NCI-H2196 (cell line): Measurements from ENCODE around the gene SETD6.
"Not testable (repeated sequence)": the region's sequence is repeated elsewhere in the genome, so short reads cannot be mapped to it uniquely, and the experiment has no call there.

Source experiments
- DNase-seq: peaks from one replicate; lab custom pipeline; 2025; ENCODE audit not compliant: unreplicated experiment; lab: John Stamatoyannopoulos, UW

SETD6 gene

DNA sequence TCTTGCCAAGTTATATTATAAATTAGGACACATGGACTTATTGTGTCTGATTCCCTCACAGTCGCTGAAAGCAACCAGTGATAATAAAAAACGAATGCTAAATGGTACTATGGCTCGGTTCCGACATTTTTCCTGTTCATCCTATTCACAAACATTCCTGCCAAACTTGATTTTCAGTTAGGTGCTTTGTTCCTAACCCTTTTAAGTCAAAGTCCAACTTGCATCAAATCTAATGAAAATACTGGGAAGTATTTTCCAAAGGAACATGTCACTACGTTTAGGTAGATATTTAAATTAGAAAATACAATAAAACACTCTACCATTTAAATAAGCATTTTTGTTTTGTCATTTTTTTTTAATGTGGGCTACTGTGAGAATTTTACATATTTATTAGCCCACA, 21.0 kb downstream of the SETD6 start:
- no peak for DNase-seq

GRCh38 chr16:58537124-58537906, 22.0 kb downstream of the SETD6 start:
- no peak for DNase-seq

DNA sequence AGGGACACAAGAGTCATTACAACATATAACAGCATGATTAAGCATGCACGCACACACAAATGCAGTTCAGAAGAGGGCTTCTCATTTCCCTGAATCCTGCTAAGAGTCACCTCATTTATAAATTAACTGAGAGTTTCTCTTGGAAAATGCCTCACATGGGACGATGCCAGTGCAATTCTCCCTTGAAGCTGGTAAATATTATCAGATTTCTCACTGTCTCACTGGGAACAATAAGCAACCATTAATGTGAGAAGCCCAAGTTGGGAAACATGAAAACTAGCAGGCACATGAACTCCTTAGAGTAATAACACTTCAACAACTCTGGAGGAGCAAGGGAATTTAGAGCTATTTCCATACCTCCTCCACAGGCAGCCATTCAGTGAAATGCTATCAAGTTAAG, 26.4 kb downstream of the SETD6 start:
- no peak for DNase-seq

- DNase-seq: no peak
Measured at GRCh38 chr16:58542291-58542690, 27.0 kb downstream of the SETD6 start.

DNA sequence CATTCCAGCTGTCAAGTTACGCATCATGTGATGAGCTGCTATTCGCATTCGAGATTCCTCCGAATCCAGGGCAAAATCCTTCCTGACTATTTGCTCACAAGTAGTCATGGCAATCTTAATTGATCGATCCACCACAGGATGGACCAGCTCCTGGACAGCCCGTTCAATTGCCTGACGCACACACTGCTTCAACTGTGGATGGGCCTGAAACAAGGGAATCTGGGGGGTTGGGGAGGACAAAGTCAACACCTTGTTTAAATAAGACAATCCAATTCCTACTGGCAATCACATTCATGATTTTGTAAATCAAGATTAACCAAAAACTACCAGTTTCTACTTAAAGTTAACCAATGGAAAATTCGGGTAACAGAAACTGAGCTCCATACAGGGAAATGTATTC, 28.4 kb downstream of the SETD6 start:
- DNase-seq: no peak

- no peak for DNase-seq
Measured at GRCh38 chr16:58548378-58548777, 33.1 kb downstream of the SETD6 start.

DNA sequence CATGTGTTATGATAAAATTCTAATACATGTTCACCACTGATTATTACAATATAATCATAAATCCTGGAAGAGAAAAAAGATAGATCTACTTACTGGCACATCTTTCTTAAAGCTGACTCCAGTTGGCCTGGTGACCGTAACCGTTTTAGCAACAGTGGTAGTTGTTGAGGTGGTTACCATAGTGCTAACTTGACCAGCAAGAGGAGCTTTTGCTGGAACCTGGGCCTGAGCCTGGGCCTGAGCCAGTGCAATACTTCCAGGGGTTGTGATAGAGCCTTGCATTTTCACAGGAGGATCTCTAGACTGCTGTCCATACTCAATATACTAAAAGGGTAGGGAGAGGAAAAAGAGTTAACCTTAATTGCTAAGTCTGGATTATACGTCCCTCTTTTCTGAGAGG, 36.2 kb downstream of the SETD6 start:
- no peak for DNase-seq

- DNase-seq: no peak
Measured at GRCh38 chr16:58556678-58557077, 41.4 kb downstream of the SETD6 start.

DNA sequence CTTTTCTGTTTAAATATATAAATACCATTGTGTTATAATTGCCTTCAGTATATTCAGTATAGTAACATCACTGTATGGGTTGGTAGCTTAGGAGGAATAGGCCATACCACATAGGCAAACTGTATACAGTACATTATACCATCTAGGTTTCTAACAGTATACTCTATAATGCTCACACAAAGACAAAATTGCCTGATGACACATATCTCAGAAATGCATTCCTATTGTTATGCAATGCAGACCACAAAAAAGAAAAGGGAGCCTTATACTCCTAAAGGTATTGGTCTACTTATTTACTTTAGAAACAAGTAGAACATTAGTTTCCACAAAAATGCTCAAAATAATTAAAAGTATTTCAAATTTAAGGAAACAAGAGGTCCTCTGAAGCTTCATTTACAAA, 47.9 kb downstream of the SETD6 start:
- no peak for DNase-seq

DNA sequence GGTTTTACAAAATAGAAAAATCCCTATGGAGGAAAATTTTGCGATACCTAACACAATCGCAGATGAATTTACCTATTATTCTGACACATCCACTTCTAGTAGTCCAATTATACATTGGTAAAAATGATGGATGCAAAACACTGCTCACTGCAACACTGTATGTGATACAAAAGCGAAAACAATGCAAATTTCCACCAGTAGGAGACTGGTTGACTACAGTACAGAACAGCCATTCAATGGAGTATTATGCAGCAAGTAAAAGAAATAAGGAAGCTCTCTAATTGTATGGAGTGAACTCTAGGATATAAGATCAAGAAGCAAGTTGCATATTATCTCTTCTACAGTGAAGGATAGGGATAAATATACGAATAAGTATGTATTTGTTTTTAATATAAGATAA, 48.5 kb downstream of the SETD6 start:
- no peak for DNase-seq

GRCh38 chr16:58565697-58566096, 50.4 kb downstream of the SETD6 start:
- not testable (repeated sequence) for DNase-seq
